Prostate gland (tissue), 2 donors: Measurements from ENCODE around the gene COA6. TPM values are rescaled to one million over a fixed set of nuclear protein-coding genes. Genes with fewer than 3 reads are reported as not detected.

Experiments used
- DNase-seq: peaks from one replicate; pipeline ENCODE4 v3.0.0-alpha.2; 2019; ENCODE audit warnings: low spot score
- H3K27ac ChIP-seq, 2 donors: fragments of 200-600 bp; sonication (generic); 2 replicates each; pipeline ENCODE4 v1.5.1; 2017 to 2019
- H3K27me3 ChIP-seq: fragments of 200-600 bp; sonication (generic); replicated peaks from 2 replicates; pipeline ENCODE4 v1.5.1; 2019; ENCODE audit not compliant: insufficient read depth
- H3K36me3 ChIP-seq, 2 donors: fragments of 200-600 bp; sonication (generic); 1 replicate in 1 of 2; 2 replicates in 1 of 2; pipeline versions ENCODE4 v1.5.1 to v1.8.1; 2017 to 2019
- H3K4me1 ChIP-seq: fragments of 200-600 bp; sonication (generic); replicated peaks from 2 replicates; pipeline ENCODE4 v1.5.1; 2019
- H3K4me3 ChIP-seq, 2 donors: fragments of 200-600 bp; sonication (generic); 2 replicates each; pipeline ENCODE4 v1.5.1; 2017 to 2019
- H3K9me3 ChIP-seq: fragments of 200-600 bp; sonication (generic); 2 replicates; pipeline ENCODE4 v1.5.1; 2017
- POLR2A ChIP-seq: fragments of 450-650 bp; IDR thresholded peaks from one replicate; pipeline ENCODE4 v1.6.1; 2016; ENCODE audit warnings: antibody characterized with exemption, mild to moderate bottlenecking
- POLR2AphosphoS5 ChIP-seq: sonication (generic); formaldehyde crosslinking; IDR thresholded peaks from one replicate; pipeline ENCODE4 v1.6.1; 2017; ENCODE audit warnings: antibody characterized with exemption
- WGBS: methylation state at CpG from one replicate; pipeline ENCODE4 v1.1.5; 2018; 5-methylcytosine and 5-hydroxymethylcytosine counted together
- intact Hi-C: fragments of 100-400 bp; cut with DNase I; formaldehyde crosslinking; loops from one replicate; pipeline ENCODE4 v1.14.2; 2022
- total RNA-seq, 2 donors: library from RNA; depleted of rRNA; stranded (reverse); fragments of >200 nt; gene quantifications; one replicate each; pipeline ENCODE4 v1.1.0, GENCODE V29; 2016
- TF ChIP-seq, protein P1 (sequence below), 4 experiments: fragments of 200-600 bp in 2 of 4; fragments of 450-650 bp in 2 of 4; sonication (generic) in 2 of 4; IDR thresholded peaks; 1 replicate in 3 of 4; 2 replicates in 1 of 4; pipeline ENCODE4 v1.5.1; 2016 to 2019; ENCODE audit warnings: antibody characterized with exemption in 4 of 4, mild to moderate bottlenecking in 2 of 4, moderate library complexity in 2 of 4

The COA6 gene
- total RNA-seq, 2 donors from 2014 or later = 16.0 to 31.3 TPM

DNA sequence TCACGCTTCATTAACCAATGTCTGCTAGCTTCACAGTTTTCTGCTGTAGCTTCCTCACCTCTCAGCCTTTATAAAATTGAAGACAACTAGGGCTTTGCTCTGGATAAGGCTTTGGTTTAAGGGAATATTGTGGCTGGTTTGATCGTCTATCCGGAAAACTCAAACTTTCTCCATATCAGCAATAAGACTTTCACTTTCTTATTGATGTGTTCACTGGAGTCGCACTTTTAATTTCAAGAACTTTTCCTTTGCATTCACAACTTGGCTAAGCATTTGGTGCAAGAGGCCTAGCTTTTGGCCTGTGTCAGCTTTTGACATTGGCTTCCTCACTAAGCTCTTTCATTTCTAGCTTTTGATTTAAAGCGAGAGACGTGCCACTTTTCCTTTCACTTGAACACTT, 12.9 kb downstream of the COA6 start:
- 97% methylated on average over 6 of the region's 6 CpGs for whole genome bisulfite sequencing
- no peaks in the 10 kb centered on the region for H3K36me3 ChIP-seq
- no peak for TF ChIP-seq POLR2AphosphoS5
- TF ChIP-seq POLR2A = no peak
- TF ChIP-seq, protein P1, sequence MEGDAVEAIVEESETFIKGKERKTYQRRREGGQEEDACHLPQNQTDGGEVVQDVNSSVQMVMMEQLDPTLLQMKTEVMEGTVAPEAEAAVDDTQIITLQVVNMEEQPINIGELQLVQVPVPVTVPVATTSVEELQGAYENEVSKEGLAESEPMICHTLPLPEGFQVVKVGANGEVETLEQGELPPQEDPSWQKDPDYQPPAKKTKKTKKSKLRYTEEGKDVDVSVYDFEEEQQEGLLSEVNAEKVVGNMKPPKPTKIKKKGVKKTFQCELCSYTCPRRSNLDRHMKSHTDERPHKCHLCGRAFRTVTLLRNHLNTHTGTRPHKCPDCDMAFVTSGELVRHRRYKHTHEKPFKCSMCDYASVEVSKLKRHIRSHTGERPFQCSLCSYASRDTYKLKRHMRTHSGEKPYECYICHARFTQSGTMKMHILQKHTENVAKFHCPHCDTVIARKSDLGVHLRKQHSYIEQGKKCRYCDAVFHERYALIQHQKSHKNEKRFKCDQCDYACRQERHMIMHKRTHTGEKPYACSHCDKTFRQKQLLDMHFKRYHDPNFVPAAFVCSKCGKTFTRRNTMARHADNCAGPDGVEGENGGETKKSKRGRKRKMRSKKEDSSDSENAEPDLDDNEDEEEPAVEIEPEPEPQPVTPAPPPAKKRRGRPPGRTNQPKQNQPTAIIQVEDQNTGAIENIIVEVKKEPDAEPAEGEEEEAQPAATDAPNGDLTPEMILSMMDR (IDR thresholded peaks at IDR 0.05) = no peak
- H3K9me3 ChIP-seq = no peaks in the 10 kb centered on the region
- H3K27me3 ChIP-seq = no peaks in the 10 kb centered on the region
- intact Hi-C loops = no loop called here
- no peaks in the 10 kb centered on the region for H3K4me1 ChIP-seq
- DNase-seq = no peak
- H3K27ac ChIP-seq = no peak overlapping the region
- no peak overlapping the region for H3K4me3 ChIP-seq

DNA sequence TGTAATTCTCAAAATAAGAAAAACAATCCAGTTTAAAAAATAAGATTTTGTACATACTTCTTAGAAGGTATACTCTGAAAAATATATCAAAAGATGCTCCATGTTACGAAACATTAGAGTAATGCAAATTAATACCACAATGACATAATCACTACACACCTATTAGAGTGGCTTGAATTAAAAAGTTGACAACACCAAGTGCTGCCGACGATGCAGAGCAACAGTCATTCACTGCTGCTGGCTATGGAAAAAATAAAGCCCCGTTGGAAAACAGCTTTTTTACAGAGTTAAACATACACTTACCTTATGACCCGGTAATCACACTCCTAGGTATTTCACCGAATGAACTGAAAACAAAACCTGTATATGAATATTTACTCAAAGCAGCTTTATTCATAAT, 14.8 kb downstream of the COA6 start:
- intact Hi-C loops = no loop called here
- no peak overlapping the region for H3K4me3 ChIP-seq

DNA sequence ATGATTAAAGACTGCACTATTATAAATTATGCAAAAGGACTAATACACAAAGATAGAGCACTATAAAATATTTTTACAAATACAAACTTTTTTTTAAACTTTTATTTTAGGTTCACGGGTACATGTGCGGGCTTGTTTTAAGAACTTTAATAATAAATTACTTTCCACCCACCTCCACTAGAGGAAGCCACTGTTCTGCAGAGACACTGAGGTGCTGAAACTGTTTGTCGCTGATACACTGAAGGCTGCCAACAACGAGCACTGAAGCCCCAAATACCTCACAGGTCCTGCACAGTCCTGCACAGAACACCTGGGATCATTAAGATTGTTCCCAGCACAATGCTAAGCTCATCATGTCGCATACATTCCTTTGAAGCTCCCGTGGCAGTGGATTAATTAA, 19.9 kb downstream of the COA6 start:
- H3K9me3 ChIP-seq = no peaks in the 10 kb centered on the region
- H3K4me1 ChIP-seq = no peaks in the 10 kb centered on the region
- no peak overlapping the region for H3K4me3 ChIP-seq
- no peak overlapping the region for H3K27ac ChIP-seq
- H3K27me3 ChIP-seq = no peaks in the 10 kb centered on the region
- no peak for DNase-seq
- H3K36me3 ChIP-seq = no peaks in the 10 kb centered on the region
- WGBS = 73% methylated on average over 6 of the region's 6 CpGs
- TF ChIP-seq POLR2AphosphoS5 (no peak), POLR2A (no peak)
- TF ChIP-seq, protein P1 (IDR thresholded peaks at IDR 0.05) = no peak
- intact Hi-C loops = no loop called here

More for the DNA sequence above, 14.8 kb downstream of the COA6 start:
- no peaks in the 10 kb centered on the region for H3K36me3 ChIP-seq
- WGBS = 93% methylated on average over 6 of the region's 6 CpGs
- H3K27me3 ChIP-seq = no peaks in the 10 kb centered on the region
- no peaks in the 10 kb centered on the region for H3K9me3 ChIP-seq
- TF ChIP-seq, protein P1 (IDR thresholded peaks at IDR 0.05) = no peak
- TF ChIP-seq POLR2A = no peak
- TF ChIP-seq POLR2AphosphoS5 = no peak
- no peak for DNase-seq
- H3K4me1 ChIP-seq = no peaks in the 10 kb centered on the region
- no peak overlapping the region for H3K27ac ChIP-seq

DNA sequence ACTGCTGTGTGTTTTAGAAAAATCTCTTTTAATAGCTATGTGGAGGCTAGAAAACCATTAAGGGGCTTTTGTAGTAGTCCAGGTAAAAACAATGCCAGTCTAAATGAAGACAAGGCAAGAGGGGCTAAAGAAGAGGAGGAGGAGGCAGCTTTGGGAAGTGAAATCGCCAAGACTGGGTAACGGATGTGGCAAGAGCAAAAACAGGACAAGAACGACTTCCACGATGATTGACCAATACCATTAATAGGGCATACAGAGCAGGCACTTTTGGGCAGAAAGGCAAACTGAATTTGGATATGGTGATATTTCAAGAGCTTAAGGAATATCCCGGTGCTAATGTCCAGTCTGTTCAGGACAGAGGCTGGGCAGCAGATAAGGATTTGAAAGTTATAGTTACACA, 22.0 kb downstream of the COA6 start:
- intact Hi-C loops = no loop called here
- no peaks in the 10 kb centered on the region for H3K27me3 ChIP-seq
- no peak overlapping the region for H3K4me3 ChIP-seq
- no peaks in the 10 kb centered on the region for H3K36me3 ChIP-seq
- no peaks in the 10 kb centered on the region for H3K4me1 ChIP-seq
- no peaks in the 10 kb centered on the region for H3K9me3 ChIP-seq
- no peak overlapping the region for H3K27ac ChIP-seq
- WGBS = 94% methylated on average over 5 of the region's 5 CpGs
- TF ChIP-seq, protein P1 (IDR thresholded peaks at IDR 0.05) = no peak
- DNase-seq = no peak

DNA sequence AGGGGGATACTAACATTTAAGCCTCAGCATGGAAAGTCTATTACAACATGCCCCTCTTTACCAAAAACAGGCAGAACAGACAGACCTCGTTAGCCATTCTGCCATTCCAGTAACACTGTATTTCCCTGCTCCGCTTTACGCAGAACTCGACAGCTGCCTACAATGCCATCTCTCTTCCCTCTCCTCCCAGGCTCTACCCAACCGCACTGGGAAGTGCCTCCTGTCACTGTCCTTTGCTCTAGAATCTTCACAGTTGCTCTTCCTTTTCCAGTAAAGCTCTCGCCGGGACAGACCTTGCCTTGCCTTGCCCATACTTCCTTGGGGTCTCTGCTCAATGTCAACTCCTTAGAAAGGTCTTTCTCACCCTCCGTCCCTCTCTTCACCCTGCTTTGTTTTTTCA, 22.8 kb downstream of the COA6 start:
- no peak for DNase-seq
- TF ChIP-seq POLR2AphosphoS5 (no peak), POLR2A (no peak)
- TF ChIP-seq, protein P1 (IDR thresholded peaks at IDR 0.05) = no peak
- no peak overlapping the region for H3K27ac ChIP-seq
- no peaks in the 10 kb centered on the region for H3K4me1 ChIP-seq
- intact Hi-C loops = no loop called here
- H3K4me3 ChIP-seq = no peak overlapping the region
- no peaks in the 10 kb centered on the region for H3K27me3 ChIP-seq
- no peaks in the 10 kb centered on the region for H3K9me3 ChIP-seq
- H3K36me3 ChIP-seq = no peaks in the 10 kb centered on the region
- 94% methylated on average over 8 of the region's 8 CpGs for WGBS
